Effector CD8-positive, alpha-beta T cell (primary cell): Measurements from ENCODE around the gene SETD1B.
"Not testable (repeated sequence)": the region's sequence is repeated elsewhere in the genome, so short reads cannot be mapped to it uniquely, and the experiment has no call there.

Experiments
- DNase-seq: peaks from one replicate; lab custom pipeline; 2025; lab: John Stamatoyannopoulos, UW

SETD1B gene

DNA sequence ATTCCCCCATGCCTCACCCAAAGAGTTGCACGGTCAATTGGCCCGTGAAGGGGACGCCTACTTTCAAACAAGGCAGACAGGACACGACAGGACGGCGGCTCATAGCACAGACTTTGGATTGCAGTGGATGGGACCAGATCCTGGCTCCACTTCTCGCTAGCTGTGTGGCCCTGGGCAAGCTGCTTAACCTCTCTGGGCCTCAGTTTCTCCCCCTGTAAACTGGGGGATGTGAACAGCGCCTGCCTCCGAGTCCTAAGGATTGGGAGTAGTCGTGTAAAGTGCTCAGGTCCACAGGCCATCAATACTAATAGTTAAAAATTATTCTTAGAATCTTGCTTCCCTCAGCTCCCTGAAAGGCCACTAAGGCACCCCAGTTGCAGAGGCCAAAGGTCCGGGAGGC lies 23.4 kb upstream of the SETD1B start:
- DNase-seq = no peak

DNA sequence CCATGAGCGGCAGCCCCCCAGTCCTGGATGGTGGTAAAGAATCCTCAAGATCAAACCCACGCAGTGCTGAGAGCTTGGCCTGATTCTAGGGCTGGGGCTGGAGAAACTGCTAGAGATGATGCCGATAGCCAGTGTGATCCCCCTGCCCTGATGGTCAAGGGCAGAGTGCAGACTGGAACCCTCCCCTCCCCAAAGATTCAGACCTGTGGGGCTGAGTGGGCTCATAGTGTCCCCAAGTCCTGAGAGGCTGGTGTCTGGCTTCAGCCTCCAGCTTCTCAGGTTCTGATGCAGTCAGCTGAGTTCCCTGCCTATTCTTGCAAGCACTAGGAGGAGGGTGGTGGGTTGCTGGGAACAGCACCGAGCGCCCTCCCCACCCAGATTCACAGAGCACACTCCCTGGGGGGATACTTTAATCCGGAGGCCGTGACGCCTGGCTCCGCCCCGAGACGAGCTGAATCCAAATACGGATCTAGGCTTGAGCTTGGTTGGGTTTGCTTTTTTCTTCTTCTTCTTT lies 22.3 kb upstream of the SETD1B start:
- DNase-seq = no peak

DNA sequence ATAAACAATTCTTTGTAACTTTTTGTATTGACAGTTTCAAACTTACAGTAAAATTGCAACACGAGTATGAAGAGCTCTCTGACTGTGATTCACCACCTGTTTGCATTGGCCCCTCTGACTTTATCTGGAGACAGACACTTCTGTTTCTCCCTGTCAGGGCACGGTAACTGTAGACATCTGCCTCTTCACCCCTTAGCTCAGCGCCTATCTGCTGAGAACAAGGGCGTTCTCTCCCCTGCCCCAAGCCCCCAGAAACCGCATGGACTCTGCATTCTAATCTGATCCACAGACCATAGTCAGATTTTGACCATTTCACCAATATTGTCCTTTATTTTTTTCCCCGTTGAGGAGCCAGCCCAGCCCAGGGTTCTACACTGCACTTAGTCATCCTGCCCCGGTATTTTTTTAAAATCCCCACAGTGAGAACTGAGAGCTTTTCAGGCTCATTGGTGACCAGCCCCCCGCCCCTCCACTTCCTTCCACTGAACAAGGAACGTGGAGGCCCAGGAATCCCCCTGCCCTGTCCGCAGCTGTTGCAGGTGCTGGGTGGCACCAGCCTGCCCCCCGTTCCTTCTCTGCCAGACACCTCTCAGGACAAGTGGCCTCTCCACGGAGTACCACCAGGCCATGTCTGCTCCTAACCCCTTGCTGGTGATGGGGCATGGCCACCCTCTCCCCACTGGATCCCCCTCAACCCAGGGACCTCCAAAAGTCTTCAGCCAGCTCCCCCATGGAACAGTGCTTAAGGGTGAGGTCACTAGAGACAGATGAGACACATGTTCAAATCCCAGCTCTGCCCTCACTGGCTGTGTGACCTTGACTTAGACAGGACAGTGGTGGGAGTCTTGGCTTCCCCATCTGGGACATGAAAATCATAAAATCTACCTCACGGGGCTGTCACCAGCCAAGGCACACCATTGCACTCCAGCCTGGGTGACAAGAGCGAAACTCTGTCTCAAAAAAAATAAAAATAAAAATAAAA lies 21.5 kb upstream of the SETD1B start:
- DNase-seq = no peak

DNA sequence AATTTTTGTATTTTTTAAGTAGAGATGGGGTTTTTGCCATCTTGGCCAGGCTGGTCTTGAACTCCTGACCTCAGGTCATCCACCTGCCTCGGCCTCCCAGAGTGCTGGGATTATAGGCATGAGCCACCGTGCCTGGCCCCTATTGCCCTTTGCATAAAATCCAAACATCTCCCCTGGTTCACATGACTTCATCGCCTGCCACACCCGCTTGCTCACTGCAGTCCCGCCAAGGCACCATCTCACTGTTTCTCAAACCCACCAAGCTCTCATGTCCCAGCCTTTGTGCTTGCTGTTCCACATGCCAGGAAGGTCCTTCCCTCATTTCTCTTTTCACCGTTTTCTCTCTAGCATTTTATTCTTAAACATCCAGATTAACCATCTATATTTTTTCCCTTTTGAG lies 20.0 kb upstream of the SETD1B start:
- no peak for DNase-seq

DNA sequence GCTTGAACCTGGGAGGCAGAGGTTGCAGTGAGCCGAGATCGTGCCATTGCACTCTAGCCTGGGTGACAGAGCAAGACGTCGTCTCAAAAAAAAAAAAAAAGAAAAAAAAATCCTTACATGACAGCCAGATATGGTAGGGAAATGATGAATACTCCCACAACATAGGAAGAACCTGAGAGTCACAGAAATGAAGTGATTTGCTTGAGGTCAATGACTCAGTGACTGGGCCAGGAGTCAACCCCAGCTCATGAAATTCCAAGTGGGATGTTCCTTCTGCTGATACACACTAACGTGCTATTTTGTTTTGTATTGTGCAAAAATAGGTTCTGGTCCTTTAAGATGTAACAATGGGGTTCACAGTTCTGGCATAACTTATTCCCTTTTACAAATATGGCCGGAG lies 19.3 kb upstream of the SETD1B start:
- DNase-seq = no peak

DNA sequence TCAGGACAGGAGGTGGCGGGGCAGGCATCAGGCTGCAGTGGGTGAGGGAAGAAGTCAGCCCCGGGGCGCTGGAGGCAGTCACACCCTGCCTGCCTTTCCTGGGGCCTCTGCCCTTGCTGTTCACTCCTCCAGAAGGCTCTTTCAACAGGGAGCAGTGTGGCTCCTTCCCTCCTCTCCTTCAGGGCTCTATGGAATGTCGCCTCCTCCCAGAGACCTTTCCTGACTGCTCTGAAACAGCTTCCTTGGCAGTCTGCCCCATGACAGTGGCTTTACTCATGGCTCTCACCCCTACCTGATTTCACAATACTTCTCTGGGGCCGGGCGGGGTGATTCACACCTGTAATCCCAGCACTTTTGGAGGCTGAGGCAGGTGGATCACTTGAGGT lies 17.4 kb upstream of the SETD1B start:
- peak; percentile 12 for DNase-seq

DNA sequence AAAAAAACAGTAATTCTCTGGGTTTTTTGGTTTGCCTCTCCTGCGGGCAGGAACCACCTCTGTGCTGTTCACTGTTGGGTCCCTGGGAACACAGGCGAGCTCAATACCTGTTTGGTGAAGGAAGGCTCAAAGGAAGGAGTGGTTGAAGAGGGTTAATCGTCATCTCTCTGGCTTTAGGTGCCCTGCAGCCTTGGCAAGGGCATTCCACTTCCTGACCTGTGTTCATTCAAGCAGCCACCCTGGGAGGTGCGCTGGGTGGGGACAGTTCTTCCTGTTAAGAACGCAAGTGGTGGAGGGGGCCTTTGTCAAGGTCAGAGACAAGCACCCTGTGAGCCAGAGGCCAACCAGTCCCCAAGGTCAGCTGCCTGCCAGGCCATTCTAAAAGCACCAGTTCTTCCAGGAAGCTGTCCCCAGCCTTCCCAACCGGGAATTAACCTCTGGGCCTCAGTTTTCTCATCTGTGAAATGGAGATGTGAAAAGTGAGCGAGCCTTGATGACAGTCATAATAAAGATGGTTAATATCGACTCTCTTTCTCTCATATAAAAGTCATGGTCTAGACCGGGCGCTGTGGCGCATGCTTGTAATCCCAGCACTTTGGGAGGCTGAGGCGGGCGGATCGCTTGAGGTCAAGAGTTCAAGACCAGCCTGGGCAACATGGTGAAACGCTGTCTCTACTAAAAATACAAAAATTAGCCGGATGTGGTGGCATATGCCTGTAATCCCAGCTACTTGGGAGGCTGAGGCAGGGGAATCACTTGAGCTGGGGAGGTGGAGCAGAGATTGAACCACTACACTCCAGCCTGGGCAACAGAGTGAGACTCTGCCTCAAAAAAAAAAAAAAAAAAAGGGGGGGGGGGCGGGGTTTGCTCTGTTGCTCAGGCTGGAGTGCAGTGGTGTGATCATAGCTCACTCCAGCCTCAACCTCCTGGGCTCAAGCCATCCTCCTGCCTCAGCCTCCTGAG lies 16.5 kb upstream of the SETD1B start:
- peak; percentile 40 for DNase-seq

DNA sequence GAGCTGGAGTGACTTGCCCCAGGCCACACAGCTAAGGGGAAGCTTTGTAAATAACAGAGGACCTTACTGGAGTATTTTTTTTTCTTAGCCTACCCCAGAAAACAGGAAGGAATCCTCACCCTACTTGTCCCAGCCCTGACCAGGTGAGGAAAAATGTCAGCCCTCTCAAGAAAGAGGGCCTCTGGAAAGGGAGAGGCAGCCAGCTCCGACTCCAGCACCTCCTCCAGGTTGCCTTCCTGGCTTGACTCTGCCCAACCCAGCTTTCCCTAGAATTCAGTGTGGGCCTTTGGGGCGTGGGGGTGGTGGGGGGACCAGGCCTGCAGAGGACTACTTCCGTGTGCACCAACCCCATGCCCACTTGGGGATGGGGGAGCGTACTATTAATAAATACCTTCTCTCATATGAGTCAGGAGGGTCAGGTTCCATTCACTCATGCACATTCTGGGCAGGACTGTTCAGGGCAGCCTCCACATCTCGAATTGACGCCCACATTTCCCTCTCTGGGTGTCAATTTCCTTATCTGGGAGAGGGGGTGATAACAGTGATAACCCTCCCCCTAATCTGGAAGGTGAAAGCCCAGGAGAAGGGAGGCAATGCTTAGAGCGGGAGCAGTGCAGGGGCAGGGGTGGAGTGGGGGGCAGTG lies 15.5 kb upstream of the SETD1B start:
- DNase-seq = no peak

DNA sequence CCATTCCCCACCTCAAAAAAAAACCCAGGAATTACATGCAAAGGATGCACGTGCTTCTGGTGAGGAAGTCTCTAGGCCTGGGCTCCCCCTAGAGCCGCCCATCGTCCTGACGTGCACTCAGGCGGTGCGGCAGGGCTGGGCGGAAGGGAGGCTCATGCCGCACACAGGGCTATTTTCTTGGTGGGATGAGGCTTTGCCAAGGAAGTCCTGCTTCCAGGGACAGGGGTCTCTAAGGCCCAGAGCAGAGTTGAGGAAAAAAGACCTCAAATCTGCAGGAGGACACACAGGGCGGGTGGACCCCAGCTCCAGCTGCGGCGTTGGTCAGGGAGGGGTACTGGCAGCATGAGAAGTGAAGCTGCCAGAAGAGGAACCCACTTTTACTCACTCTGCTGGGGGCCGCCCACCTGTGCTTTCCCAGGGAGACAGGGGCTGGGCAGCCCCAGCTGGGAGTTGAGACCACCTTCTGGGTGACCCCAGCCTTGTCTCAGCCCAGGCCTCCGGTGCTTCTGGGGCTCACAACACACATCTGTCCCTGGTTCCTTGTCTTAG lies 14.5 kb upstream of the SETD1B start:
- peak; percentile 39 for DNase-seq

DNA sequence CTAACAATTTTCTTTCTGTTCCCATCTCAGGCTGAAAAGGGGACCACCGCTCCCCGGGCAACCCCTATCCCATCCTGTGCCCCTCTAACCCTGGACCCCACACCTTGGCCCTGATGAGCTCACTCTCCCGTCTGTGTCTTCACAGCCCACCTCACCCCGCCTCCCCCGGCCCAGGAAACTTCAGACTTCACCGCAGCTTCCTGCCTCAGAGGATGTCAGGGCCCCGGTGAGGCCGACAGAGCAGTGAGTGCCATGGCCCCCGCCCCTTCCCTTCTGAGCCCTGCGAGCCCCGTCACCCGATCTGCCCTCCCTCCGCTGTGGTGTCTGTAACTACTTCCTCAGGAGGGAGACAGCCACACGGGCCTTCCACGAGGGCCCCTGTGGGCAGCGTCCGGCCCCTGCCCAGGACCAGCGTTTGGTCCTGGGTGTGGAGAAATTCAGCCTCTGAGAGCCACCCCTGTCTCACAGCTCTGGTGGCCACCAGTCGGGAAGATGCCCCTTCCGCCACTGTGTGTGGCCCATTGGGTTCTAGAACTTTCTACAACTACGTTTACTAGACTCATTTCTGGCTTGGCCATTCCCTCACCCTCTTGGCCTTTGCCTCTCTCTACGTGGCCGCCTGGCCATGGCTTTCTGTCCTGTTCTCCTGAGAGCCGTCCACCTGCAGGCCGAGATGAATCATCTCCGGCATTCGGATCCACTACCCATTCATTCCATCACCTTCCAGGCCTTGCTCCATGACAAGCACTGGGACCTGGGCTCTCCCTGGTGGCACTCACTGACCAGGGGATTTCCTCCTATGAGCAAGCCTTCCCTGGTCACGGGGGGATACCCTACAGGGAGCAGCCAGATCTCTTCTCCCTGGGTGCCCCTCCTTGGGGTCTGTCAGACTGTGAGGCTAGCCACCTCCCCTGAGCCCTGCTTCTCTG lies 13.7 kb upstream of the SETD1B start:
- peak; percentile 85 for DNase-seq

DNA sequence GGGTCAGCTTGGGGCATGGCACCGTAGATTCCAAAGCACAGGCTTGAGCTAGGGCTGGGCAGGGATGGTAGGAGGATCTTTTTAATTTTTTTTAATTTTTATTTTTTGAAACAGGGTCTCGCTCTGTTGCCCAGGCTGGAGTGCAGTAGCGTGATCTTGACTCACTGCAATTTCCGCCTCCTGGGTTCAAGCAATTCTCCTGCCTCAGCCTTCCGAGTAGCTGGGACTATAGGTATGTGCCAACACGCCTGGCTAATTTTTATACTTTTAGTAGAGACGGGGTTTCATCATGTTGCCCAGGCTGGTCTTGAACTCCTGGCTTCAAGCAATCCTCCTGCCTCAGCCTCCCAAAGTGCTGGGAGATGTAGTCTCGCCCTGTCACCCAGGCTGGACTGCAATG lies 13.0 kb upstream of the SETD1B start:
- not testable (repeated sequence) for DNase-seq

DNA sequence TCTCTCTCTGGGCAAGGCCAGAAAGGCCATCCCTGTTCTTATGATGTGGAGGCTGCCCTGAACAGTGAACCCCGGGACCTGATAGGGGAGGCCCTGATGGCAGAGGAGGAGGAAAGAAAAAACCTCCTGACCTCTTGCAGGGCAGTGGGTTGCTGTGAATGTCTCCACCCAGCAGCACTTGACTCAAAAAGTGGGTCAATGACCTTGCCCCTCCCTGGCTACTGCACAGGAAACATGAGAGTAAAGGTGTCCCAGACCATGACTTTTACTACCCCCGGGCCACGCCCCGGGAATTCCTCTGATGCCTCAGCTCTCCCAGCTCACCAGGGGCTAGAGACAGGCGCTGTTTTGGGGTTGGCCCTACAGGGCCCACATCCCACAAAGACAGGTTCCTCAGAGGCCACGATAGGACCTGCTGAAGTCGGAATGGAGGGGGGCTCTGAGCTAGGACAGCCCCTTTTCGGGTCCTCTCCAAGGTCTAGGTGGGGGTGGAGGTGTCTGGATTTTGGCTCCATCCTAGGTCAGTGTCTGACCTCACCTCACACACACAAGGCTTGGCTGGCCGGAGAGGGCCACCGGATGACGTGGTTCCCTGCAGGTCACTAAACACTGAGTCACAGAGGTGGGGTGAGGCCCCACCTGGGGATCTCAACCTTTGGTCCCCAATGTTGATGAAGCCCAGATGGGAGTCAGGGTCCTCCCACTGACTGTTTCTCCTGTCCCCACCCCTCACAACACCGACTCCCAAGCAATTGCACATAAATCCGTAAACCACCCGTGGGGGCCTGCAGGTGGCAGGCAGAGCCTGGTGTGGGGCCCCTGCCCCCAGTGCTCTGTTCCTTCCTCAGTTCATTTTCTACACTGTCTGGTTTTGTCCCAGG lies 11.9 kb upstream of the SETD1B start:
- no peak for DNase-seq

DNA sequence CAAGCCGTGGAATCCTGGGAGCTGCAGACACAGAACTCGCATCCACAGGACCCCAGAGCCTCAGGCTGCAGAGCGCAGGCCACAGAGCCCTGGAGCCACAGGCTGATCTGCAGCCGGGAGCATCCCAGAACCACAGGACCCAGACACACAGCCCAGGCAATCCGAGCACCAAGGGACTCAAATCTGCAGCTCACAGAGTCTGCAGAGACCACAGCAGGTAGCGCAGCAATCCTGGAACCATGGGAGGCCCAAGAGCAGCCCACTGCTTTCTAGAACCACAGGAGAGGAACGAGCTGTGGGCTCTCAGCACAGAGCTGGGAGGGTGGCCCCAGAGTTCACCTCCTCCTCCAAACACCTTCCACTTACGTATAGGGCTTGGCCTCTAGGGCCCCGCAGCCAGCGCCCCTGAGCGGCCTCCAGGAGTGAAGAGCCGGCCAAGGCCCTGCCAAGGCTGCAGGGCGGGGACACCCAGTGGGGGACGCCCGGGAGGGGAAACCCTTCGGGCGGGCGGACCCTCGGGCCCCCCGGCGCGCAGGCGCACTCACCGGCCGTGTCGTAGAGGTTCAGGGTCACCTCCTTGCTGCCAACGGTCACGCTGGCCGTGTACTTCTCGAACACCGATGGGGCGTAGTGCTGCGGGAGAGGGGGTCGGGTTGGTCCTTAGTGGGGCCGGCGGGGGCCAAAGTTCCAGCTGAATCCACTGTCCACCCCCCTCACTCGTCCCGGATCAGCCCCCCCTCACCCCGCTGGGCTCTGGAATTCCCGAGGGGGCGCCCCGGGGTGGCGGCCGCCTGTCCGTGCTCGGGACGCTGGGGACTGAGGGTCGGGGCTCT lies 11.0 kb upstream of the SETD1B start:
- DNase-seq = peak; percentile 52

DNA sequence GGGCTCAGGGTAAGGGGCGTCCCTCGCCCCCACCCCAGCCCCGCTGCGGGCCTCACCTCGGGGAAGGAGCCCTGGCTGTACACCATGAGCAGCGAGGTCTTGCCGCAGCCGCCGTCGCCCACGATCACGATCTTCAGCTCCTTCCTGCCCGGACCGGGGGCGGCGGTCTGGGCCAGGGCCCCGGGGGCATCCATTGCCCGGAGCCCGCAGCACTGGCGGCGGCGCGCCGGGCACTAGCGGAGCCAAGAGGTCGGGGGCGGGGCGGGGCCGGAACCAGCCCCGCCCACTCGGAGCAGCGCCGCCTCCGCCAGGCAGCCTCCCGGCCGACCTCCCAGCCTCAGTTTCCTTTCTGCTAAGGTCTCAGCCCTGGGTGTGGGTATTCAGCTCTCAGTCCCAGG lies 10.4 kb upstream of the SETD1B start, which contains the start of gene RHOF:
RHOF (minus strand) TSS at position 249 of the 398 bp plus-strand sequence; CDS start at position 194, 55 bp downstream.
- peak; percentile 60 for DNase-seq

DNA sequence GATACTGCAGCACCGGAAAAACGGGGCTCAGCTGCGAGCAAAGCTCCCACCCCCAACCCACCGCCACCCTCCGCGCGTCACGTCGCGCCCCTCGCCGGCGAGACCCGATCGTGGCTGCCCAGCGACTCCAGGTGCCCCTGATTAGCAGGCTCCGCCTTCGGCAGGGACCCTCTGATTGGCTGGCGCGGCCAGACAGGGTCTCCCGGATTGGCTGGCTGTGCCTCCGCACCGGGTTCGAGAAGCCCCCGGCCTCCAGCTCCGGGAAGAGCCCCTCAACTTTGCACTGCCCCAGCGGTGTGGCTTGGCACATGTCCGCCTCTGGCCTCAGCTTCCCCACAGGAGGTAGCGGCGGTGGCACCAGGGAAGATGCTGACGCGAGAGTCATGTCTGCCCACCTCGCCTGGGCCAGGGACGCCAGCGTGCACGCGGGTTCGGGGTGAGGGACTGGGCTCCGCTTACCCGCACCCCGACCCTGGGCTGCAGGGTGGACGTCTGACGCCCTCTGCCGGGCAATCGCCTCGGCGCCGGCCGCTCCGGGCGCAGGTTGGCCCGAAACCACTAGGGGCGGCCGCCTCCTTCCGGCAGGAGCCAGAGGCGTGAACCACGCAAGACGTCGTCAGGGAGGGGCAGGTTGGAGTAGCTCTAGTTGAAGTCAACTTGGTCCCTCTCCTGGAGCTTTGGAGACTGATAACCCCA lies 9.8 kb upstream of the SETD1B start:
- DNase-seq = peak; percentile 84

DNA sequence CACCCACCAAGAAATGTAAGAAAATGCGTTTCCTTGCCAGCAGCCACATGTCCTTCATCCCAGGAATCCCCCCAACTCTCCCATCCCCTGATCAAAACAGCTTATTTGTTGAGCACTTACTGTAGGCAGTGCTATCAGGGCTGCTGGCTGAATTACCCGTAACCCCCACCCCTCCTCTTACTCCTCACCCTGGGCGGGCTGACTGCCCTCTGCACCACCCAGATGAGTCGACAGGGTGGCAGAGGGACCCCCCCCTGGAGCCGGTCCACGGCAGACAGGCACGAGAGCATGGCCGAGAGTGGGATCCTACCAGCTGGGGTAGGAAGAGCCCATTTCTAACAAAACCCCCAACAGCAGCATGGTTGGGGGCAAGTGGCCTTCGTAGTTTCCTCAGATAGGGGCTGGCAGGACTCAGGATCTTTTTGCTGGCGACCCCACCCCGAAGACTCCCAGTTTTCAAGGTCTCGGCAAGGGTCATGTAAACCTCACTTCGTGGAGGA lies 9.2 kb upstream of the SETD1B start:
- peak; percentile 63 for DNase-seq
